Ovary (tissue), 3 donors: ENCODE data around the gene DPF3.

Source experiments
- CTCF ChIP-seq, 3 donors: fragments of 450-650 bp in 2 of 3; fragments of 200-600 bp in 1 of 3; IDR thresholded peaks; one replicate each; pipeline versions ENCODE4 v1.5.1 to v1.8.0; 2016 to 2022; ENCODE audit warnings: antibody characterized with exemption in 3 of 3, mild to moderate bottlenecking in 1 of 3
- EP300 ChIP-seq: sonication (generic); formaldehyde crosslinking; IDR thresholded peaks from one replicate; pipeline ENCODE4 v1.6.1; 2017; ENCODE audit warnings: antibody characterized with exemption
- POLR2A ChIP-seq: fragments of 450-650 bp; IDR thresholded peaks from one replicate; pipeline ENCODE4 v1.6.1; 2017; ENCODE audit warnings: antibody characterized with exemption, mild to moderate bottlenecking, moderate library complexity
- donor health status: DM: no; HTN: no; CAD: no.

GRCh38 chr14:72736308-72736707 lies 157.6 kb downstream of the DPF3 start:
- TF ChIP-seq CTCF (IDR thresholded peaks at IDR 0.05) (no peak), POLR2A (no peak), EP300 (no peak)
